B cell (primary cell): ENCODE data around the gene RECK.

Experiments used
- CTCF ChIP-seq: fragments of 200-600 bp; IDR thresholded peaks from one replicate; pipeline ENCODE4 v1.8.0; 2022; ENCODE audit warnings: antibody characterized with exemption, mild to moderate bottlenecking
- EZH2 ChIP-seq: IDR thresholded peaks from 2 replicates; pipeline ENCODE4 v1.6.1; 2012; ENCODE audit warnings: borderline replicate concordance, low read depth, mild to moderate bottlenecking, moderate library complexity, low read length; ENCODE audit not compliant: insufficient read depth, poor library complexity, severe bottlenecking

DNA sequence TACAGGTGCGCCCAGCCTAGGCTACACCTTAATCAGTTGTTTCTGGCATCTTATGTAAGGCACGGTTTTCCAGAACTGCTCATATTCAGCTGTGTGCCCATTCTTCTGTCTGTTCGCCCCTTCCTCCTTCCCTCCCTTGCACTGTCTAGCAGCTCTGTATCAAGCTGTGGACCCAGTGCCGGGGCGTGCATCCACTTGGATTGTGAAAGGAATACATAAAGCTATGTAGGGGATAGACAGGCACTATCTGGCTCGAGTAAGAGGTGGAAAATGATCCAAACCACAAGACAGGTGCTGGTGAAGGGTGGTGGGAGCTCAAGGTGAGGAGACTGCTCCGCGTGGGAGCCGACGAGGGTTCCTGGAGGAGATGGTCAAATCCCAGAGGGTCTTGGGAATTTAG is 101.8 kb downstream of the RECK start:
- TF ChIP-seq CTCF (no peak), EZH2 (no peak)
